HG03442 (cell line): Measurements from ENCODE around the gene FER.
A peak's percentile ranks its signal among the peaks of the same experiment; 100 is the strongest.
"Not testable (repeated sequence)": the region's sequence is repeated elsewhere in the genome, so short reads cannot be mapped to it uniquely, and the experiment has no call there.

Experiments used
- ATAC-seq: cut with Tn5 transposase; IDR thresholded peaks from one replicate; pipeline ENCODE4 v1.9.1; 2021; ENCODE audit warnings: mild to moderate bottlenecking, moderate library complexity; ENCODE audit not compliant: unreplicated experiment

FER gene

GRCh38 chr5:108797396-108797795, 49.7 kb downstream of the FER start:
- ATAC-seq, result no peak

- no peak for ATAC-seq
Measured at GRCh38 chr5:108797986-108798385, 50.3 kb downstream of the FER start.

GRCh38 chr5:108798513-108799265, 51.0 kb downstream of the FER start:
- ATAC-seq, result no peak

GRCh38 chr5:108801301-108801700, 53.6 kb downstream of the FER start:
- no peak for ATAC-seq

- ATAC-seq, result no peak
Measured at GRCh38 chr5:108801776-108802175, 54.1 kb downstream of the FER start.

GRCh38 chr5:108810717-108811116, 63.0 kb downstream of the FER start:
- ATAC-seq, result no peak

- ATAC-seq, result no peak
Measured at GRCh38 chr5:108813673-108814072, 66.0 kb downstream of the FER start.

- ATAC-seq, result no peak
Measured at GRCh38 chr5:108814551-108814950, 66.9 kb downstream of the FER start.

- peak; percentile 100 for ATAC-seq
Measured at GRCh38 chr5:108818613-108819272, 71.0 kb downstream of the FER start.

GRCh38 chr5:108820983-108821382, 73.3 kb downstream of the FER start:
- ATAC-seq, result no peak

- no peak for ATAC-seq
Measured at GRCh38 chr5:108822211-108822947, 74.7 kb downstream of the FER start.

GRCh38 chr5:108827131-108827530, 79.4 kb downstream of the FER start:
- no peak for ATAC-seq

- ATAC-seq, result no peak
Measured at GRCh38 chr5:108830705-108831276, 83.1 kb downstream of the FER start.

GRCh38 chr5:108836492-108836891, 88.8 kb downstream of the FER start:
- ATAC-seq, result no peak

GRCh38 chr5:108842260-108842941, 94.7 kb downstream of the FER start:
- ATAC-seq, result not testable (repeated sequence)

- not testable (repeated sequence) for ATAC-seq
Measured at GRCh38 chr5:108851129-108851528, 103.4 kb downstream of the FER start.

- ATAC-seq, result no peak
Measured at GRCh38 chr5:108857905-108858304, 110.2 kb downstream of the FER start.

- ATAC-seq, result peak; percentile 98
Measured at GRCh38 chr5:108858959-108859358, 111.3 kb downstream of the FER start.

GRCh38 chr5:108862211-108862610, 114.5 kb downstream of the FER start:
- no peak for ATAC-seq

- ATAC-seq, result not testable (repeated sequence)
Measured at GRCh38 chr5:108866097-108866496, 118.4 kb downstream of the FER start.

- no peak for ATAC-seq
Measured at GRCh38 chr5:108867656-108868055, 120.0 kb downstream of the FER start.
